Measurements from ENCODE around the gene THADA. TPM values are rescaled to one million over a fixed set of nuclear protein-coding genes. Genes with fewer than 3 reads are reported as not detected.

THADA gene
- polyA plus RNA-seq, 1 donor (not counting 4 experiments of a cell fraction or from before 2014, with no cell fraction given) = 22.6 TPM

DNA sequence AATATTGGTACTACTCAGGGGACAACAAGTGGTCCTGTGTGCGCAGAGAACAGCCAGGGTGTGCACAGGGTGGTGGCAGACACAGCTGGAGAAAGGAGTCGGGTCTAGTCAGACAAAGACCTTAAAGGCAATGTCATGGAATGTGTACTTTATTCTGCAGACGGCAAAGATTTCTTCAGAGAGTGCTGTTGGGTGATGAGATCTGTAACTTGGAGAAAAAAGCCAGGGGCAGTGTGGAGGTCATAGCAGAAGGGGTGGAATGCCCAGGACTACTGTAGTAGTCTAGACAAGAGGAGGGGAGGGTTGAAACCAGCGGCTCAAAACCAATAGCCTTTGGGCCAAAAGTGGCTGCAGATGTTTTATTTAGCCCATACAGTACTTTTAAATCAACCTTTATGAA, 248.1 kb downstream of the THADA start:
- Histone ChIP-seq H3K4me2 (ENCODE audit: control insufficient read depth, extremely low read depth, insufficient read depth, low read depth, low read length) (no peak overlapping the region), H3K27me3 (ENCODE audit: control insufficient read depth, extremely low read depth, insufficient read depth, low read length) (no peaks in the 10 kb centered on the region), H3K79me2 (ENCODE audit: control insufficient read depth, insufficient read depth, low read length) (no peaks in the 10 kb centered on the region), H2AFZ (ENCODE audit: control insufficient read depth, low read length) (no peak overlapping the region), H3K4me3 (ENCODE audit: control insufficient read depth in 2 of 3, extremely low read depth in 1 of 3, insufficient read depth in 2 of 3, low read depth in 1 of 3, low read length in 3 of 3) (no peak overlapping the region), H3K9me3 (ENCODE audit: control insufficient read depth, low read depth, low read length) (no peaks in the 10 kb centered on the region), H3K36me3 (ENCODE audit: control insufficient read depth in 2 of 2, extremely low read depth in 1 of 2, insufficient read depth in 2 of 2, low read length in 2 of 2) (peaks cover 0 to 4% of the 10 kb centered on the region in 2 experiments), H3K27ac (ENCODE audit: control insufficient read depth, insufficient read depth, low read length) (no peak overlapping the region), H3K9ac (ENCODE audit: control insufficient read depth, extremely low read depth, insufficient read depth, low read length) (no peak overlapping the region), H3K9me1 (ENCODE audit: control insufficient read depth, extremely low read depth, insufficient read depth, low read length) (no peaks in the 10 kb centered on the region), H3K4me1 (ENCODE audit: control insufficient read depth, extremely low read depth, insufficient read depth, low read length) (peaks cover 18% of the 10 kb centered on the region), H4K20me1 (ENCODE audit: control insufficient read depth, extremely low read depth, insufficient read depth, low read length) (no peaks in the 10 kb centered on the region)
- FAIRE-seq = no peak
- TF ChIP-seq, protein P1, sequence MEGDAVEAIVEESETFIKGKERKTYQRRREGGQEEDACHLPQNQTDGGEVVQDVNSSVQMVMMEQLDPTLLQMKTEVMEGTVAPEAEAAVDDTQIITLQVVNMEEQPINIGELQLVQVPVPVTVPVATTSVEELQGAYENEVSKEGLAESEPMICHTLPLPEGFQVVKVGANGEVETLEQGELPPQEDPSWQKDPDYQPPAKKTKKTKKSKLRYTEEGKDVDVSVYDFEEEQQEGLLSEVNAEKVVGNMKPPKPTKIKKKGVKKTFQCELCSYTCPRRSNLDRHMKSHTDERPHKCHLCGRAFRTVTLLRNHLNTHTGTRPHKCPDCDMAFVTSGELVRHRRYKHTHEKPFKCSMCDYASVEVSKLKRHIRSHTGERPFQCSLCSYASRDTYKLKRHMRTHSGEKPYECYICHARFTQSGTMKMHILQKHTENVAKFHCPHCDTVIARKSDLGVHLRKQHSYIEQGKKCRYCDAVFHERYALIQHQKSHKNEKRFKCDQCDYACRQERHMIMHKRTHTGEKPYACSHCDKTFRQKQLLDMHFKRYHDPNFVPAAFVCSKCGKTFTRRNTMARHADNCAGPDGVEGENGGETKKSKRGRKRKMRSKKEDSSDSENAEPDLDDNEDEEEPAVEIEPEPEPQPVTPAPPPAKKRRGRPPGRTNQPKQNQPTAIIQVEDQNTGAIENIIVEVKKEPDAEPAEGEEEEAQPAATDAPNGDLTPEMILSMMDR (optimal IDR thresholded peaks at IDR 0.05 in 1 of 3, IDR thresholded peaks at IDR 0.05 in 1 of 3, conservative IDR thresholded peaks at IDR 0.05 in 1 of 3; ENCODE audit: extremely low read depth in 1 of 3, insufficient read depth in 2 of 3, low read length in 3 of 3) = no peak
- no peak for TF ChIP-seq EZH2 (IDR thresholded peaks at IDR 0.05; ENCODE audit: low read length)
- dilution Hi-C loops (cut with MboI; ENCODE audit: extremely low pct_ligation_motif_present, low sequenced_read_pairs) = no loop called here
- DNase-seq (ENCODE audit: low read depth, low spot score) = no peak

DNA sequence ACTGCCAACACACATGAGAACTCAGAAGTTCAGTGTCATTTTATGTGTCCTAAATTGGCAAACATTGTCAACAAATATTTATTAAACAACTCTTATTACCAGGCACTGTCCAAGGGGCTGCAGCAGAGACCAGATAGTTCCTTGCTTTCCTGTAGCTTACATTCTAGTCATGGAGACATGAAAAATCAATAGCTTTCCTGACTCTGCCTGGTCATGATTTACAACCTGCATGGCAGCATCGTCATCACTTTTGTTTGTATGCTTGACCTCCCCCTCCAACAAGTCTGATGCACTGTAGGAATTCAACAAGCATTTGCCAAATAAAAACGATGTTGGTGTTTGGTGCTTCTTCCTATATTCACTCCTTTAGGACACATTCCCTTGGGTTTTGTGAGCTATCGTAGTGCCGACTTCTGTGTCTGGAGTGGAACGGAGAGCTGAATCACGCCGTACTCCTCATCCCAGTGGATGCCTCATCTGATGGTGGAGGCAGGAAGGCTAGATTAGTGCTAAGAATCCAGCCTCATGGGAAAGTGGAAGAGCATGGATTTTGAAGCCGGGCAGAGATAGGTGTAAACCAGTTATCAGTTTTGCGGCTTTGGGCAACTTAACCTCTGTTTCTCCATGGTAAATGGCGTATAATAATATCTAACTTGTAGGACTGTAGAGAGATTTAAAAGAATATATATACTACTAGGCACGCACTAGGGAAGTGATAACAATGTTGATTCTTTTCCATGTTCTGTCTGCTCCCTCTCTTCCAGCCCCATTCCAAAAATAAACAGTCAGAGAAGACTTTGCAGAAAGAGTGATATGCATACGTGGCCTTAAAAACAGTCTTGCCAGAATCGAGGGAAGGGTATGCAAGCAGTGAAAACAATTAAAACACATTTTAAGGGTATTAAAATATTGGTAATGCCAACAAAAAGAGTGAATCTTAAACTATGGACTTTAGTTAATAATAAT, 249.0 kb downstream of the THADA start:
- Histone ChIP-seq H2AFZ (ENCODE audit: control insufficient read depth, low read length) (no peak overlapping the region), H3K36me3 (ENCODE audit: control insufficient read depth in 2 of 2, extremely low read depth in 1 of 2, insufficient read depth in 2 of 2, low read length in 2 of 2) (peaks cover 0 to 4% of the 10 kb centered on the region in 2 experiments), H3K9me1 (ENCODE audit: control insufficient read depth, extremely low read depth, insufficient read depth, low read length) (no peaks in the 10 kb centered on the region), H3K9me3 (ENCODE audit: control insufficient read depth, low read depth, low read length) (no peaks in the 10 kb centered on the region), H4K20me1 (ENCODE audit: control insufficient read depth, extremely low read depth, insufficient read depth, low read length) (no peaks in the 10 kb centered on the region), H3K4me1 (ENCODE audit: control insufficient read depth, extremely low read depth, insufficient read depth, low read length) (peaks cover 18% of the 10 kb centered on the region), H3K79me2 (ENCODE audit: control insufficient read depth, insufficient read depth, low read length) (no peaks in the 10 kb centered on the region), H3K4me2 (ENCODE audit: control insufficient read depth, extremely low read depth, insufficient read depth, low read depth, low read length) (no peak overlapping the region), H3K27ac (ENCODE audit: control insufficient read depth, insufficient read depth, low read length) (no peak overlapping the region), H3K27me3 (ENCODE audit: control insufficient read depth, extremely low read depth, insufficient read depth, low read length) (no peaks in the 10 kb centered on the region), H3K9ac (ENCODE audit: control insufficient read depth, extremely low read depth, insufficient read depth, low read length) (no peak overlapping the region), H3K4me3 (ENCODE audit: control insufficient read depth in 2 of 3, extremely low read depth in 1 of 3, insufficient read depth in 2 of 3, low read depth in 1 of 3, low read length in 3 of 3) (no peak overlapping the region)
- dilution Hi-C loops (cut with MboI; ENCODE audit: extremely low pct_ligation_motif_present, low sequenced_read_pairs) = no loop called here
- DNase-seq (ENCODE audit: low read depth, low spot score) (no peak), FAIRE-seq (no peak)
- TF ChIP-seq EZH2 (IDR thresholded peaks at IDR 0.05; ENCODE audit: low read length) = no peak
- TF ChIP-seq, protein P1 (optimal IDR thresholded peaks at IDR 0.05 in 1 of 3, IDR thresholded peaks at IDR 0.05 in 1 of 3, conservative IDR thresholded peaks at IDR 0.05 in 1 of 3; ENCODE audit: extremely low read depth in 1 of 3, insufficient read depth in 2 of 3, low read length in 3 of 3) = no peak

All from keratinocyte (primary cell).